C4-2B (cell line): ENCODE measurements around the gene CRTC2.

ENCODE experiments used
- CTCF ChIP-seq: fragments of 450-650 bp; conservative IDR thresholded peaks from 2 replicates; pipeline ENCODE4 v1.5.1; 2017; ENCODE audit warnings: mild to moderate bottlenecking
- ZFX ChIP-seq: fragments of 450-650 bp; IDR thresholded peaks from 2 replicates; pipeline ENCODE4 v1.6.1; 2017

GRCh38 chr1:153967107-153967999, 8.9 kb upstream of the CRTC2 start, which contains the start of gene CREB3L4:
- TF ChIP-seq CTCF (no peak; the same call in 1 of the 2 replicates), ZFX (no peak; the same call in 1 of the 2 replicates)
